ENCODE data around the gene OSBPL9. TPM values are rescaled to one million over a fixed set of nuclear protein-coding genes. Genes with fewer than 3 reads are reported as not detected.
"Not testable (repeated sequence)": the region's sequence is repeated elsewhere in the genome, so short reads cannot be mapped to it uniquely, and the experiment has no call there.

OSBPL9 gene
- total RNA-seq, 1 experiment from 2014 or later: 188 TPM

- H3K27me3 ChIP-seq (ENCODE audit: insufficient read depth, low read depth): no peaks in the 10 kb centered on the region
- intact Hi-C loops (cut with micrococcal nuclease; ENCODE audit: unreplicated experiment): no loop called here
- no peaks in the 10 kb centered on the region for H3K9me3 ChIP-seq (ENCODE audit: insufficient read depth, low read depth)
- POLR2A ChIA-PET (ENCODE audit: unreplicated experiment): interaction anchor here (0.6 kb wide), 1 partner anchor 166 kb away, joined by 8 read pairs; no protein-coding TSS in a partner anchor
- H2AFZ ChIP-seq: no peak overlapping the region
- BruUV-seq (replicated peaks): no TSS peak
- TF ChIP-seq CTCF (conservative IDR thresholded peaks at IDR 0.05) (no peak), EZH2 (IDR thresholded peaks at IDR 0.05; ENCODE audit: low read depth) (no peak)
- no peak for DNase-seq
- CTCF ChIA-PET: no interaction called here
- no peaks in the 10 kb centered on the region for H3K36me3 ChIP-seq (ENCODE audit: low read depth)
- no peak overlapping the region for H3K27ac ChIP-seq
- H3K4me2 ChIP-seq: no peak overlapping the region
- no peaks in the 10 kb centered on the region for H3K79me2 ChIP-seq (ENCODE audit: low read depth)
- no peak overlapping the region for H3K4me3 ChIP-seq
- peaks cover 6% of the 10 kb centered on the region; the same call in 1 of the 2 replicates for H3F3A ChIP-seq (ENCODE audit: insufficient read depth, low read depth)
- H3K9me2 ChIP-seq (ENCODE audit: insufficient read depth): no peaks in the 10 kb centered on the region
- H3K4me1 ChIP-seq (replicated peaks; ENCODE audit: insufficient read depth): peaks cover 5% of the 10 kb centered on the region
- H4K20me1 ChIP-seq (ENCODE audit: insufficient read depth): no peaks in the 10 kb centered on the region
These were observed 15.9 kb upstream of the OSBPL9 start for GRCh38 chr1:51600965-51601364.

- no peaks in the 10 kb centered on the region for H3K9me3 ChIP-seq (ENCODE audit: insufficient read depth, low read depth)
- H2AFZ ChIP-seq: 0 out of 2 replicates have a peak overlapping the region, but pooled peaks have one; percentile 2
- ChIA-PET POLR2A (ENCODE audit: unreplicated experiment) (no interaction called here), CTCF (no interaction called here)
- H4K20me1 ChIP-seq (ENCODE audit: insufficient read depth): no peaks in the 10 kb centered on the region
- H3K27me3 ChIP-seq (ENCODE audit: insufficient read depth, low read depth): no peaks in the 10 kb centered on the region
- H3K4me1 ChIP-seq (replicated peaks; ENCODE audit: insufficient read depth): peaks cover 35% of the 10 kb centered on the region
- peak in 1 of 2 experiments; percentile 89 for DNase-seq
- no peaks in the 10 kb centered on the region for H3K79me2 ChIP-seq (ENCODE audit: low read depth)
- H3F3A ChIP-seq (ENCODE audit: insufficient read depth, low read depth): peaks cover 22% of the 10 kb centered on the region
- no peak for TF ChIP-seq EZH2 (IDR thresholded peaks at IDR 0.05; ENCODE audit: low read depth)
- TF ChIP-seq CTCF (conservative IDR thresholded peaks at IDR 0.05): no peak
- H3K4me3 ChIP-seq: no peak overlapping the region
- no TSS peak for BruUV-seq (replicated peaks)
- intact Hi-C loops (cut with micrococcal nuclease; ENCODE audit: unreplicated experiment): no loop called here
- peak overlapping the region; percentile 20 for H3K4me2 ChIP-seq
- H3K27ac ChIP-seq: peak overlapping the region; percentile 62
- no peaks in the 10 kb centered on the region for H3K9me2 ChIP-seq (ENCODE audit: insufficient read depth)
- no peaks in the 10 kb centered on the region for H3K36me3 ChIP-seq (ENCODE audit: low read depth)
These were observed 10.8 kb upstream of the OSBPL9 start for GRCh38 chr1:51605961-51606723.

- POLR2A ChIA-PET (ENCODE audit: unreplicated experiment): interaction anchor here (0.7 kb wide), 1 partner anchor 161 kb away, joined by 5 read pairs; no protein-coding TSS in a partner anchor
- intact Hi-C loops (cut with micrococcal nuclease; ENCODE audit: unreplicated experiment): no loop called here
- DNase-seq: peak; percentile 27 to 61
These were observed 9.2 kb upstream of the OSBPL9 start for GRCh38 chr1:51607681-51608095.

GRCh38 chr1:51610104-51610503 is 6.8 kb upstream of the OSBPL9 start:
- H3K79me2 ChIP-seq (ENCODE audit: low read depth); H3K27me3 ChIP-seq (ENCODE audit: insufficient read depth, low read depth); CTCF ChIA-PET; H3K4me3 ChIP-seq; H3K9me2 ChIP-seq (ENCODE audit: insufficient read depth); intact Hi-C loops (cut with micrococcal nuclease; ENCODE audit: unreplicated experiment); H2AFZ ChIP-seq; H3K36me3 ChIP-seq (ENCODE audit: low read depth); BruUV-seq (replicated peaks); DNase-seq; H3K4me2 ChIP-seq; H3K9me3 ChIP-seq (ENCODE audit: insufficient read depth, low read depth); H3K27ac ChIP-seq; H4K20me1 ChIP-seq (ENCODE audit: insufficient read depth): not testable (repeated sequence)
- POLR2A ChIA-PET (ENCODE audit: unreplicated experiment): interaction anchor here (0.5 to 0.7 kb wide), 2 partner anchors 39 to 40 kb away, joined by 3 to 5 read pairs; no protein-coding TSS in a partner anchor
- peaks cover 29% of the 10 kb centered on the region for H3F3A ChIP-seq (ENCODE audit: insufficient read depth, low read depth)
- peaks cover 52% of the 10 kb centered on the region for H3K4me1 ChIP-seq (replicated peaks; ENCODE audit: insufficient read depth)

More at GRCh38 chr1:51607681-51608095, 9.2 kb upstream of the OSBPL9 start:
- no peaks in the 10 kb centered on the region for H3K9me2 ChIP-seq (ENCODE audit: insufficient read depth)
- TF ChIP-seq CTCF (conservative IDR thresholded peaks at IDR 0.05) (no peak), EZH2 (IDR thresholded peaks at IDR 0.05; ENCODE audit: low read depth) (no peak)
- no peaks in the 10 kb centered on the region for H3K79me2 ChIP-seq (ENCODE audit: low read depth)
- H3K4me2 ChIP-seq: peak overlapping the region; percentile 29; the same call in 1 of the 2 replicates
- H2AFZ ChIP-seq: no peak overlapping the region
- no TSS peak for BruUV-seq (replicated peaks)
- no peaks in the 10 kb centered on the region for H3K36me3 ChIP-seq (ENCODE audit: low read depth)
- H4K20me1 ChIP-seq (ENCODE audit: insufficient read depth): no peaks in the 10 kb centered on the region
- H3F3A ChIP-seq (ENCODE audit: insufficient read depth, low read depth): peaks cover 28% of the 10 kb centered on the region
- no peaks in the 10 kb centered on the region for H3K9me3 ChIP-seq (ENCODE audit: insufficient read depth, low read depth)
- H3K27ac ChIP-seq: peak overlapping the region; percentile 34
- peaks cover 45% of the 10 kb centered on the region for H3K4me1 ChIP-seq (replicated peaks; ENCODE audit: insufficient read depth)
- CTCF ChIA-PET: no interaction called here
- H3K4me3 ChIP-seq: no peak overlapping the region
- no peaks in the 10 kb centered on the region for H3K27me3 ChIP-seq (ENCODE audit: insufficient read depth, low read depth)
